GM18505 (cell line): ENCODE data around the gene HOXD9.

ENCODE experiments used
- ATAC-seq: cut with Tn5 transposase; IDR thresholded peaks from one replicate; pipeline ENCODE4 v1.9.1; 2021; ENCODE audit not compliant: unreplicated experiment
- POLR2A ChIP-seq: IDR thresholded peaks from 4 replicates; pipeline ENCODE4 v1.6.1; 2011; ENCODE audit warnings: borderline replicate concordance; ENCODE audit not compliant: insufficient read depth, insufficient read length; ENCODE audit errors: extremely low read depth

The HOXD9 gene

DNA sequence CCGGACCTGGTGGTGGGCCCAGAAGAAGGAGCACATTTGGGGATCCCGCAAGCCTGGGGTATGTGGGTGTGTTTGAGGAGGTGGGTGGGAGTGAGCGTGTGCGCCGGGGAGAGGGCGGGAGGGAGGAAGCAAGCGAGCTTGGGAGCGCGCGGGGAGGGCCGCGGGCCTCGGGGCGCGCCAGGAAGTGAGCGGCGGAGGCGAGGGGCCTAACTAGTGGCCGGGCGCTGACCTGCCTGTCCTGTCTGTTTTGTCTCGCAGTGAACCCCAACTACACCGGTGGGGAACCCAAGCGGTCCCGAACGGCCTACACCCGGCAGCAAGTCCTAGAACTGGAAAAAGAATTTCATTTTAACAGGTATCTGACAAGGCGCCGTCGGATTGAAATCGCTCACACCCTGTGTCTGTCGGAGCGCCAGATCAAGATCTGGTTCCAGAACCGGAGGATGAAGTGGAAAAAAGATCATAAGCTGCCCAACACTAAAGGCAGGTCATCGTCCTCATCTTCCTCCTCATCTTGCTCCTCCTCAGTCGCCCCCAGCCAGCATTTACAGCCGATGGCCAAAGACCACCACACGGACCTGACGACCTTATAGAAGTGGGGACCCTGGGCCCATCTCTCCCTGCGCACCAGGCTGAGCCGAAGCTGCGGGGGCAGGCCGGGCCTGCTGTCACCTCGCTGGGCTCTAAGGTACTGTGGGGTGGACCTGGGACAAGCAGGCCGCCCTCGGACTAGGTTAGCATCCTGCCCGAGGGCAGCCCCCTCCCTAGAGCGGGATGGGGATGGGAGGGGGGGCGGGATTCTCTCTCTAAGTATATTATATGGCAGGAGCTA, 30.0 kb downstream of the HOXD9 start:
- no peak for ATAC-seq
- TF ChIP-seq POLR2A, result no peak

GRCh38 chr2:176154576-176155252, 32.2 kb downstream of the HOXD9 start:
- no peak for TF ChIP-seq POLR2A
- no peak for ATAC-seq

GRCh38 chr2:176155356-176156044, 33.0 kb downstream of the HOXD9 start:
- ATAC-seq, result no peak
- TF ChIP-seq POLR2A, result no peak

GRCh38 chr2:176156301-176156806, 33.8 kb downstream of the HOXD9 start:
- no peak for ATAC-seq

GRCh38 chr2:176156807-176157498, 34.4 kb downstream of the HOXD9 start, which contains the start of gene HOXD3:
TSS of gene HOXD3 (plus strand) at chr2:176157307. CDS start at chr2:176169115, 11,808 bp downstream.
- TF ChIP-seq POLR2A, result no peak
- no peak for ATAC-seq

More at GRCh38 chr2:176156301-176156806, 33.8 kb downstream of the HOXD9 start:
- TF ChIP-seq POLR2A, result no peak

DNA sequence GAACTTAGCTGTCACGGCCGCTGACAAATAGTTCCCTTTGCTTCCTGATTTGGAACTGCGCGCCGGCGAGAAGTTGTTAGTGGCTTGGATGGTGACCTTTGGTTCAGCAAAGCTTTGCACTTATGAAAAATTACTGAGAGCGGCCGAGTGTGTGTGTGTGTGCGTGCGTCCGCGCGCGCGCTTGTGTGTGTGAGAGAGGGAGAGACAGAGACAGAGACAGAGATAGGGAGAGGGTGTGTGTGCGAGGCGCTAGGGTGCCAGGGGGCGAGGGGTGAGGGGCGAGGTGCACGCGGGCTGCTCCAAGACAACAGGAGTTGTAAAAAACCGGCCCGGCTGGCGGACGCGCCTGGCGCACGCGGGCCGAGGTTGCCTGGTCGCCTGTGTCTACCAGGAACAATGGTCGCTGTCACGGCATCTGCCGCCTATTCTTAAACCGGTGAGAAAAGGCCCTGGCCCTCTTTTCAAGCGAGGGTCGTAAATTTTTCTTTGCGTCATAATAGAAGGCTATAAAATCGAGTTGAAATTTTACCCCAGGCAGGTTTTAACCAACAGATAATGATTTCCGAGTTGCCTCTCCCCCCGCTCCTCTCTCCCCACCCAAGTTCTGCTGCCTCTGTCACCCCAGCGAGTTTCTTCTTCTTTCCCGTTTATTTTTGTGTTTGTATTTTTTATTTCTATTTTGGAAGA, 35.1 kb downstream of the HOXD9 start:
- TF ChIP-seq POLR2A, result no peak
- no peak for ATAC-seq

GRCh38 chr2:176158186-176158591, 35.7 kb downstream of the HOXD9 start:
- no peak for TF ChIP-seq POLR2A
- no peak for ATAC-seq

- TF ChIP-seq POLR2A, result no peak
- no peak for ATAC-seq
Measured at GRCh38 chr2:176158855-176159662, 36.5 kb downstream of the HOXD9 start.

- ATAC-seq, result no peak
- TF ChIP-seq POLR2A, result no peak
Measured at GRCh38 chr2:176159663-176160250, 37.2 kb downstream of the HOXD9 start.

DNA sequence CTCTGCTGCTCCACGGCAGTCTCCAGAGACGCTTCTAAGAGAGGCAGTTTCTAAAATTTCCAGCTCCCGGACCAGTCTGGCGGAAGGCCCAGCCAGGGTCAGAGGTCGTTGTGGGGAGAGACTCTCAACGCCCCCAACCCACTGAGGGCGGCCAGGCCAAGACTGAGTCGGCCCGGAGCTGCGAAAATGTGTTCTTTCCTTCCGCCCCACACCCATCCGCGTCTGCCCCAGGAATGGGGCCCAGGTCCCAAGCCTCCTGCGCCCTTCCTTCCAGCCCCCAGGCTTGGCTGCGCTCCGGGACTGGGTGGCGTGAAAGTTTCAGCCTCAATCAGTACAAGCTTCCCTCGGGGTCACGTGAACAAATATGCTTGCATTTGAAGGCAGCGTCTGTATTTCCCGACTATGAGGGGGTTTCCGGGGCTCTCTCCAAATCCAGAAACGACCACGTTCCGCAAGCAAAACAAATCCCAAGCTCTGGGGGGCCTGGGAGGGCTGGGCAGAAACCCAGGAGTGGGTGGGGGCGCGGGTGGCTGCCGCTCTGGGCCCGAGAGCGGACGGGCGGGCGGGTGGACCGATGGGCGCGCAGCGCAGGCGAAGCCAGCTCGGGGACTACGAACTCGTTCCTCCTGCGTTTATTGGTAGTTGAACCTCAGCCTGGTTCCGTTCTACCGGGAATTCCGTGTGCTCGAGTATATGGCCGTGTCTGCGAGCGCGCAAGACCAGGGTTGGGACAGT, 37.9 kb downstream of the HOXD9 start:
- no peak for ATAC-seq

GRCh38 chr2:176160986-176161824, 38.7 kb downstream of the HOXD9 start:
- no peak for TF ChIP-seq POLR2A
- ATAC-seq, result no peak

More for the DNA sequence above, 37.9 kb downstream of the HOXD9 start:
- TF ChIP-seq POLR2A, result no peak
